Stimulated activated CD8-positive, alpha-beta memory T cell treated with anti-CD3 and anti-CD28 coated beads, Interleukin-15, amount 100 ng/mL, for 48 hours (primary cell): Measurements from ENCODE around the gene NSD2.
"Not testable (repeated sequence)": the region's sequence is repeated elsewhere in the genome, so short reads cannot be mapped to it uniquely, and the experiment has no call there.

Source experiments
- DNase-seq, 2 donors: peaks; one replicate each; pipeline ENCODE4 v3.0.0-alpha.2; 2020; ENCODE audit warnings: low read depth in 2 of 2

NSD2 gene

GRCh38 chr4:1985294-1985693, 114.1 kb downstream of the NSD2 start:
- DNase-seq = no peak

- DNase-seq = no peak
These were observed 114.8 kb downstream of the NSD2 start for GRCh38 chr4:1985780-1986577.

DNA sequence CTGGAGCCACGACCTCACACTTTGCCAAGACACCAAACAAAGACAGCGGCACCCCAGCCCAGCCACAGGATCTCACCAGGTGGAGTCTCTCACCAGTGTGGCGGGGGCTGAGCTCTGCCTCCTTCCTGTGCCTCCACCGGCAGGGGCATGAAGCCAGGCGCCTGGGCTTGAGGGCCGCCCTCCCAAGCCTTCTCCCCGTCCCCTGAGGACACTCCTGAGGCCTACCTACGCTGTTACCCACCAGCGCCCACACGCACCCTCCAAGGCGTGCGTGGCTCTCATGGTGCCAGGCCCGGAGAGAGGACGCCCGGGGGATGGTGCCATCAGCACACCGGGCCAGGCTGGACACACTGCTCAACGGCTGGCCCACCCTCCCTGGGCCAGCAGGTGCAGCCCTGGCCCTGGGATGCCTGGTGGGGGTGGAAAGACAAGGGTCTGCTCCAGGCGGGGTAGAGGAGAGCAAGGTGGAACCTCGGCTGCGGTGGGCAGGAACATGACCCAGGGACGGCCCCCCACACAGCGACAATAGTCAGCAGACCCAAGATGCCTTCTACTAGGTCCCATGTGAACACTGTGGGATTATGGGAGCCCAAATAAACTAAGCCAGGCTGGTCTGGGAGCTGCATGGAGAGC, 115.5 kb downstream of the NSD2 start:
- DNase-seq = no peak

- DNase-seq = no peak
These were observed 116.1 kb downstream of the NSD2 start for GRCh38 chr4:1987296-1987695.

DNA sequence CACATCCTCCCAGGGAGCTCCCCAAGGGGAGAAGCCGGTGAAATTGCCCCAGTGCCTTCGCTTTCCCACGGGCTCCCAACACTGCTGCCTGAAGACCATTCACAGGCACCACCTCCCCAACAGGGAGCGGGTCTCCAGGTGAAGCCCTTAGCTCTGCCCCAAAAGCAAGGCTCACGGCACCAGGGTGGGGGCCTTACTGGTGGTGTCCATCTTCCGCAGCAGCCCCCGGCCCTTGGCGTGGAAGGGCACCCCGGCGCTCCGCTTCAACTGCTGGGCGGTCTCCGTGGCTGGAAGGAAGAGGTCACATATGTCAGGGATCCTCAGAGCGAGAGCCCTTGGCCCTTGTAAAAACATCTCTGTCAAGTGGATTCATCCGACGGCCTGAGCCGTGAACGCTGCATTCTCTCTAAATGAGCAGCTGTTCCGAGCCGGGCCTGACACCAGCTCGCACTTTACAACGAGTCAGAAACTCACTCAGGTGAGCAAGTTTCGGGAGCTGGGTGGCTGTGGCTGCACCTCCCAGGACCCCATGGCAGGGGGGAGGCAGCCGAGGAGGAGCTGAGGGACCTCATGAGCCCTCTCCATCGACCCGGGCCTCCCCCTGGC, 116.6 kb downstream of the NSD2 start:
- DNase-seq = no peak

- no peak for DNase-seq
These were observed 117.1 kb downstream of the NSD2 start for GRCh38 chr4:1988327-1988724.

DNA sequence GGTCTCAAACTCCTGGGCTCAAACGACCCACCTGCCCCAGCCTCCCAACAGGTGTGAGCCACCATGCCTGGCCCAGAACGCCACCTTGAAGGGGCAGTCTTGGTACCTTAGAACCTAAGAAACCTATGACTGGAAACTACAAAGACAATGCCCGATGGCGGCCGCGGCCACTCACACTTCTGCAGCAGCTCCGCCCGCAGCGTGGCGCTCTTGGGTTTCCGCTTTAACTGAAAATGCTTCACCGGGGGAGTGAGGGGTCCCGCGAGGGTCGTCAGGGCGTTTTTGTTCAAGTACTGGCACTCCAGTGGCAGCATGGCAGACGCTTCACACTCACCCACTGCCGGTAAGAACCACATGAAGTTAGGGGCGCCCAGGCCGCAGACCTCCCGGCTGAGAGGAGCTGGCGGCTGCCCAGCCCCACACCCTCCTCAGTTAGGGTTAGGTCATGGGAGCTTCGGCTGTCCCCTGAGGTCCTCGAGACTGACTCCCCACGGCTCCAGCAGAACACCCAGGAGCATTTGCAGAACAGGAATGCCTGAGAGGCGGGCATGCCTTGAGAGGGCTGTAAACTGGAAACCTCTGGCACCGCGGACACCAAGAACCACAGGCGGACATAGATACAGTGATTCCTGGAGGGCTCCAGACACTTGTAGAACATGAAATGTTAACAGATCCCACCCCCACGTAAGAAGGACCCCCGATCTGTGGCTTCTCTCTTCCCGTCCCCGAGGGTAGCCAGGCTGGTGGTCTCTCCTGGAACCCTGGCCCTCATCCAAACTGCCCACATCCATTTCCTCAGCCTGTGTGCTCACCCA, 118.5 kb downstream of the NSD2 start:
- no peak for DNase-seq

- DNase-seq = no peak
These were observed 119.1 kb downstream of the NSD2 start for GRCh38 chr4:1990348-1990645.

DNA sequence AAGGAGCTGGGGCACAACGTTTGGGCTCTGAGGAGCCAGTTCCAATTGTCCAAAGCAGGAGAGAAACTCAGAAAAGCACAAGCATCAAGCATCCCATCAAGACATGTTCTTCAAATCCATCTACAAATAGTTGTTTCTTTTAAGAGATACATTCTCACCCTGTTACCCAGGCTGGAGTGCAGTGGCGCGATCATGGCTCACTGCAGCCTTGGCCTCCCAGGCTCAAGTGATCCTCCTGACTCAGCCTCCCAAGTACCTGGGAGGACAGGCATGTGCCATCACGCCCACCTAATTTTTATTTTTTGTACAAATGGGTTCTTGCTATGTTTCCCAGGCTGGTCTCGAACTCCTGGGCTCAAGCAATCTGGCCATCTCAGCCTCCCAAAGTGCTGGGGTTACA, 119.5 kb downstream of the NSD2 start:
- DNase-seq = no peak

GRCh38 chr4:1991087-1991486, 119.9 kb downstream of the NSD2 start:
- no peak for DNase-seq

GRCh38 chr4:1991596-1992434, 120.6 kb downstream of the NSD2 start:
- no peak for DNase-seq

DNA sequence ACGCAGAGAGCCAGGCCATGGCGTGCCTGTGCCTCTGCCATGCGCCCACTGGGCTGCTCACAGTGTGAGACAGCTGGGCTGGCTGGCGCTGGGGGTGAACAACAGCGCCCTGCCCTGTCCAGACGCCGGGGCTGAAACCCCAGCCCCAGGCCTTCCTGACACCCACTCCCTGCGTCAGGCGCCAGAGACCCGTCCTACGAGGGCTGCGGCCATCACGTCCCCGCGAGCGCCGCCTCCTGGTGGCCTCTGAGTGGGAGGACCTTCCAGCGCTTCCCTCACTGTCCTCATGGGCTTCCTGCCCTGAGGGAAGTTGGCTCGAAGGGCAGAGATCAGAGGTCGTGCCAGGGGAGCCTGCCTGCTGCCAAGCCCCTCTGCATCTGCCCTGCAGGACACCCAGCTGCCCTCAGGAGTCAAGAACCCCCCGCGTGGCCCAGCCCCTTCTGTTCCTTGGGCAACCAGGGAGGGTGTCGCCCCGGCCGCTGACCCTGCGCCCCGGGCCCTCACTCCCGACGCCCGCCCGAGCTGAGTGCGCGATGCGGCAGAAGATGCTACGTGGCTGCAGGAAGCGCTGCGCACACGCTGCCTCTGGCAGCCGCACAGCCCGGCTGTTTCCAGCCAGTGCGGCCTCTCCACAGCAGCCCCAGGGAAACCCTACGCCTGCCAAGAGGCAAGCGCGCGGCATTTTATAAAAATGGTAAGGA, 121.4 kb downstream of the NSD2 start:
- DNase-seq = no peak

DNA sequence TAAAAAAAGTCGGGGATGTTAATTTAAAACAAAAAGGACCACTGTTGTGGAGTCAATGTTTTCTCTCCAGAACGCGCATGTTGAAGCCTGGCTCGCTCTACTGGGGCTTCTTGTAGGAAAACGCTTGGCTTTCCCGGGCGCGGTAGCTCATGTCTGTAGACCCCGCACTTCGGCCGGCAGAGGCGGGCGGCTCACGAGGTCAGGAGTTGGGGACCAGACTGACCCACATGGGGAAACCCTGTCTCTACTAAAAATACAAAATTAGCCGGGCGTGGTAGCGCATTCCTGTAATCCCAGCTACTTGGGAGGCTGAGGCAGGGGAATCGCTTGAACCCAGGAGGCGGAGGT, 122.0 kb downstream of the NSD2 start:
- no peak for DNase-seq

DNA sequence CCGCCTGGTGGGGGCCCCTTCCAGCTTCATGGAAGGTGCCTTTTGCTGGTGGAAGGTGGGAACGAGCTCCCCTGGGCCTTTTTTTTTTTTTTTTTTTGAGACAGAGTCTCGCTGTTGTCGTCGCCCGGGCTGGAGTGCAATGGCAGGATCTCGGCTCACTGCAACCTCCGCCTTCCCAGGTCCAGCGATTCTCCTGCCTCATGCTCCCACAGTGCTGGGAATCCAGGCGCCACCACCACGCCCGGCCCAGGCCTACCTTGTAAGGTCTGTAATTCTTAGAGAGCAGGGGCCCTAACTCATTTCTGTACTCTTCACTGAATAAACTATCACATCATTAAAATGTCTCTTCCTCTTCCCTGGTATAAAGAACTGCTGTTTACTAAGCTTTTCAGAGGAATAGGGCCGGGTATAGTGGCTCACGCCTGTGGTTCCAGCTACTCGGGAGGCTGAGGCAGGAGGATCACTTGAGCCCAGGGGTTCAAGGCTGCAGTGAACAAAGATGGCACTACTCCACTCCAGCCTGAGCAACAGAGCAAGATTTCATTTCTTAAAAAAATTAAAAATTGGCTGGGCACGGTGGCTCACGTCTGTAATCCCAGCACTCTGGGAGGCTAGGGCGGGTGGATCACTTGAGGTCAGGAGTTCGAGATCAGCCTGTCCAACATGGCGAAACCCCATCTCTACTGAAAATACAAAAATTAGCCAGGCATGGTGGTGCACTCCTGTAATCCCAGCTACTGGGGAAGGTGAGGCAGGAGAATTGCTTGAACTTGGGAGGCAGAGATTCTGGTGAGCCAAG, 122.7 kb downstream of the NSD2 start:
- DNase-seq = not testable (repeated sequence)

- no peak for DNase-seq
These were observed 123.7 kb downstream of the NSD2 start for GRCh38 chr4:1994938-1995337.

GRCh38 chr4:1996866-1997611, 125.8 kb downstream of the NSD2 start:
- DNase-seq = no peak

DNA sequence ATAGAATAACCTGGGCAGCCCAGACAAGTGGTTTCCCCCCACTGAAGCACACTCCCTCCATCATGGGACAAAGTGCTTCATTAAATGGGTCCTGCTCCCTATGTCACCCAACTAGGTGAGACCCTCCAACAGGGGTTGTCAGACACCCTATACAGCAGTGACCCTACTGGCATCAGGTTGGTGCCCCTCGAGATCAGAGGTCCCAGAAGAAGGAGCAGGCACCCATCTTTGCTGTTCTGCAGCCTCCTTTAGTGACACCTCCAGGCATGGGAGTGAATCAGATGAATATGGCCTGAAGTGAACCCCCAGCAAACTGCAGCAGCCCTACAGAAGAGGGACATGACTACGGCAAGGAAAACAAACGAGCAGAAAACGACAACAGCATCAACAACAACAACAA, 126.5 kb downstream of the NSD2 start:
- no peak for DNase-seq

- no peak for DNase-seq
These were observed 127.1 kb downstream of the NSD2 start for GRCh38 chr4:1998296-1998695.

GRCh38 chr4:1999308-1999707, 128.1 kb downstream of the NSD2 start:
- not testable (repeated sequence) for DNase-seq
